Tibial nerve (tissue), 4 donors: ENCODE results near the gene RRP36. TPM values are rescaled to one million over a fixed set of nuclear protein-coding genes. Genes with fewer than 3 reads are reported as not detected.

ENCODE experiments used
- DNase-seq, 2 donors: peaks; one replicate each; pipeline ENCODE4 v3.0.0-alpha.2; 2019; ENCODE audit warnings: low spot score in 2 of 2
- H3K27ac ChIP-seq, 4 donors: fragments of 200-600 bp; sonication (generic) in 3 of 4; one replicate each; pipeline ENCODE4 v1.5.1; 2017 to 2019; ENCODE audit warnings: mild to moderate bottlenecking in 1 of 4
- H3K27me3 ChIP-seq, 2 donors: fragments of 200-600 bp; sonication (generic) in 1 of 2; one replicate each; pipeline versions ENCODE4 v1.5.1 to v1.6.0; 2017 to 2019
- H3K36me3 ChIP-seq, 3 donors: fragments of 200-600 bp; sonication (generic); one replicate each; pipeline ENCODE4 v1.5.1; 2018 to 2019
- H3K4me1 ChIP-seq, 4 donors: fragments of 200-600 bp; sonication (generic) in 3 of 4; one replicate each; pipeline ENCODE4 v1.5.1; 2017 to 2019
- H3K4me3 ChIP-seq, 4 donors: fragments of 200-600 bp; sonication (generic) in 3 of 4; one replicate each; pipeline ENCODE4 v1.5.1; 2017 to 2019; ENCODE audit warnings: mild to moderate bottlenecking in 1 of 4, moderate library complexity in 1 of 4
- H3K9me3 ChIP-seq, 4 donors: fragments of 200-600 bp; sonication (generic) in 3 of 4; one replicate each; pipeline ENCODE4 v1.5.1; 2017 to 2019
- CTCF ChIP-seq, 5 experiments: fragments of 200-600 bp in 3 of 5; fragments of 450-650 bp in 2 of 5; sonication (generic) in 3 of 5; IDR thresholded peaks; one replicate each; pipeline ENCODE4 v1.5.1; 2016 to 2019; ENCODE audit warnings: antibody characterized with exemption in 5 of 5, mild to moderate bottlenecking in 3 of 5, moderate library complexity in 2 of 5
- EP300 ChIP-seq, 2 donors: sonication (generic); formaldehyde crosslinking; IDR thresholded peaks; one replicate each; pipeline ENCODE4 v1.6.1; 2017; ENCODE audit warnings: antibody characterized with exemption in 2 of 2, mild to moderate bottlenecking in 1 of 2
- POLR2A ChIP-seq, 2 donors: fragments of 450-650 bp; IDR thresholded peaks; one replicate each; pipeline ENCODE4 v1.6.1; 2017; ENCODE audit warnings: antibody characterized with exemption in 2 of 2, mild to moderate bottlenecking in 2 of 2, moderate library complexity in 2 of 2
- WGBS, 2 donors: methylation state at CpG; one replicate each; pipeline ENCODE4 v1.1.5; 2018; 5-methylcytosine and 5-hydroxymethylcytosine counted together
- total RNA-seq, 4 donors: library from RNA; depleted of rRNA; stranded (reverse); fragments of >200 nt; gene quantifications; one replicate each; pipeline ENCODE4 v1.1.0, GENCODE V29; 2016

The RRP36 gene
- total RNA-seq, 4 donors from 2014 or later, result 39.1 to 96.3 (median 52.8) TPM

- no peaks in the 10 kb centered on the region for H3K27me3 ChIP-seq
- H3K4me3 ChIP-seq, result no peak overlapping the region
- TF ChIP-seq EP300 (IDR thresholded peaks at IDR 0.05) (no peak), CTCF (IDR thresholded peaks at IDR 0.05) (no peak), POLR2A (IDR thresholded peaks at IDR 0.05) (no peak)
- peaks cover 0 to 37% (median 13%) of the 10 kb centered on the region in 4 donors for H3K4me1 ChIP-seq
- peaks cover 0 to 66% (median 9%) of the 10 kb centered on the region in 3 donors for H3K36me3 ChIP-seq
- 90 to 98% methylated on average over 17 of the region's 17 CpGs for WGBS, 2 donors
- no peak overlapping the region for H3K27ac ChIP-seq
- no peak for DNase-seq
- no peaks in the 10 kb centered on the region for H3K9me3 ChIP-seq
These were observed 29.6 kb downstream of the RRP36 start for GRCh38 chr6:43050981-43051380.

- Histone ChIP-seq H3K36me3 (peaks cover 0 to 66% (median under 1%) of the 10 kb centered on the region in 3 donors), H3K9me3 (no peaks in the 10 kb centered on the region), H3K27ac (peak overlapping the region in 3 of 4 donors; percentile 92 to 95 (median 95)), H3K27me3 (no peaks in the 10 kb centered on the region), H3K4me3 (peak overlapping the region in 1 of 4 donors; percentile 69), H3K4me1 (peaks cover 0 to 40% (median 13%) of the 10 kb centered on the region in 4 donors)
- no peak for DNase-seq
- WGBS, 2 donors, result 84 to 85% methylated on average over 17 to 19 of the region's 19 CpGs
- TF ChIP-seq POLR2A (IDR thresholded peaks at IDR 0.05), result no peak
- TF ChIP-seq EP300 (IDR thresholded peaks at IDR 0.05), result no peak
- no peak for TF ChIP-seq CTCF (IDR thresholded peaks at IDR 0.05)
These were observed 30.9 kb downstream of the RRP36 start for GRCh38 chr6:43052225-43052841.

GRCh38 chr6:43052842-43053544 is 31.6 kb downstream of the RRP36 start:
- H3K27ac ChIP-seq, result peak overlapping the region; percentile 82 to 95 (median 94)
- H3K9me3 ChIP-seq, result no peaks in the 10 kb centered on the region
- no peaks in the 10 kb centered on the region for H3K27me3 ChIP-seq
- peak in 1 of 2 donors; percentile 19 for DNase-seq
- H3K36me3 ChIP-seq, result peaks cover 0 to 65% (median 0%) of the 10 kb centered on the region in 3 donors
- TF ChIP-seq CTCF (IDR thresholded peaks at IDR 0.05) (no peak), POLR2A (IDR thresholded peaks at IDR 0.05) (no peak), EP300 (IDR thresholded peaks at IDR 0.05) (no peak)
- H3K4me1 ChIP-seq, result peaks cover 0 to 47% (median 15%) of the 10 kb centered on the region in 4 donors
- 11% methylated on average over 22 of the region's 22 CpGs for WGBS, 2 donors
- peak overlapping the region; percentile 69 to 79 (median 74) for H3K4me3 ChIP-seq

- peaks cover 0 to 54% (median 22%) of the 10 kb centered on the region in 4 donors for H3K4me1 ChIP-seq
- H3K4me3 ChIP-seq, result peak within 1 kb of the TSS; percentile 69 to 79 (median 74)
- peaks cover 0 to 59% (median 0%) of the 10 kb centered on the region in 3 donors for H3K36me3 ChIP-seq
- no peaks in the 10 kb centered on the region for H3K9me3 ChIP-seq
- peak; percentile 86 to 87 for DNase-seq
- H3K27me3 ChIP-seq, result no peaks in the 10 kb centered on the region
- TF ChIP-seq EP300 (IDR thresholded peaks at IDR 0.05) (peak; percentile 77 to 91), CTCF (IDR thresholded peaks at IDR 0.05) (peak in 1 of 5 experiments; percentile 24), POLR2A (IDR thresholded peaks at IDR 0.05) (peak; percentile 74 to 77)
- H3K27ac ChIP-seq, result peak within 1 kb of the TSS; percentile 82 to 95 (median 94)
- 1 to 2% methylated on average over 26 to 39 of the region's 45 CpGs for WGBS, 2 donors
These were observed 32.3 kb downstream of the RRP36 start, which contains the start of gene CUL7 for GRCh38 chr6:43053545-43054205. Gene CUL7 (minus strand): TSS chr6:43053851. CDS start chr6:43052788, 1,063 bp downstream.
